ENCODE measurements around the gene ZSCAN9. TPM values are rescaled to one million over a fixed set of nuclear protein-coding genes. Genes with fewer than 3 reads are reported as not detected.
A peak's percentile ranks its signal among the peaks of the same experiment; 100 is the strongest.

The ZSCAN9 gene
- total and polyA plus RNA-seq, 7 donors = 3.9 to 10.4 (median 6.4) TPM

- H3K36me3 ChIP-seq (ENCODE audit: insufficient read depth in 1 of 2, low read depth in 1 of 2) = no peaks in the 10 kb centered on the region
- peak; percentile 86 to 87 for DNase-seq
- peak overlapping the region; percentile 90 for H3K27ac ChIP-seq
- H3K9me3 ChIP-seq = no peaks in the 10 kb centered on the region
- 9 to 11% (median 11%) methylated on average over 50 to 56 of the region's 56 CpGs for WGBS, 3 donors
- peak overlapping the region; percentile 83 for H3K4me3 ChIP-seq
- peaks cover 0 to 29% (median 6%) of the 10 kb centered on the region in 3 donors for H3K27me3 ChIP-seq (ENCODE audit: insufficient read depth in 3 of 3, low read length in 2 of 3)
- intact Hi-C loops (cut with DNase I) = loop anchor here in 1 of 2 donors (5.0 kb wide), 1 partner anchor 34 kb away; the partner anchor contains the start of gene ZKSCAN4
- no peak for TF ChIP-seq CTCF (IDR thresholded peaks at IDR 0.05)
- peaks cover 19% of the 10 kb centered on the region for H3K4me1 ChIP-seq
- peak; percentile 94 to 98 (median 95) for ATAC-seq
These were observed 6.5 kb upstream of the ZSCAN9 start for GRCh38 chr6:28218312-28219248.

GRCh38 chr6:28220257-28221133 is 4.6 kb upstream of the ZSCAN9 start:
- H3K36me3 ChIP-seq (ENCODE audit: insufficient read depth in 1 of 2, low read depth in 1 of 2) = no peaks in the 10 kb centered on the region
- ATAC-seq = no peak
- H3K4me3 ChIP-seq = no peak overlapping the region
- peaks cover 0 to 9% (median 1%) of the 10 kb centered on the region in 3 donors for H3K27me3 ChIP-seq (ENCODE audit: insufficient read depth in 3 of 3, low read length in 2 of 3)
- no peak overlapping the region for H3K27ac ChIP-seq
- TF ChIP-seq CTCF (IDR thresholded peaks at IDR 0.05) = no peak
- H3K4me1 ChIP-seq = peaks cover 19% of the 10 kb centered on the region
- WGBS, 3 donors = 33 to 42% (median 41%) methylated on average over 6 of the region's 6 CpGs
- no peak for DNase-seq
- no peaks in the 10 kb centered on the region for H3K9me3 ChIP-seq
- intact Hi-C loops (cut with DNase I) = loop anchor here in 1 of 2 donors (10.0 kb wide), 1 partner anchor 134 kb away; no protein-coding TSS in a partner anchor

GRCh38 chr6:28224131-28225055 is 682 bp upstream of the ZSCAN9 start:
- WGBS, 3 donors = 57 to 60% (median 57%) methylated on average over 9 of the region's 9 CpGs
- no peak for TF ChIP-seq CTCF (IDR thresholded peaks at IDR 0.05)
- Histone ChIP-seq H3K4me1 (peaks cover 10% of the 10 kb centered on the region), H3K4me3 (peak overlapping the region; percentile 84), H3K27me3 (ENCODE audit: insufficient read depth in 3 of 3, low read length in 2 of 3) (peaks cover 0 to 9% (median 1%) of the 10 kb centered on the region in 3 donors), H3K27ac (peak overlapping the region; percentile 62), H3K36me3 (ENCODE audit: insufficient read depth in 1 of 2, low read depth in 1 of 2) (peaks cover 8 to 30% of the 10 kb centered on the region in 2 donors), H3K9me3 (no peaks in the 10 kb centered on the region)
- ATAC-seq = peak in 2 of 4 donors; percentile 4 to 7
- intact Hi-C loops (cut with DNase I) = loop anchor here (5.0 to 10.0 kb wide), 2 partner anchors 82 to 130 kb away; partner anchors contain the start of gene ZKSCAN8 (in 2 of the 2)
- DNase-seq = no peak

- no peaks in the 10 kb centered on the region for H3K9me3 ChIP-seq
- H3K4me3 ChIP-seq = peak overlapping the region; percentile 84
- 90 to 91% (median 91%) methylated on average over 2 of the region's 2 CpGs for WGBS, 3 donors
- H3K27me3 ChIP-seq (ENCODE audit: insufficient read depth in 3 of 3, low read length in 2 of 3) = peaks cover 0 to 9% (median 1%) of the 10 kb centered on the region in 3 donors
- ATAC-seq (no peak), DNase-seq (no peak)
- peaks cover 10% of the 10 kb centered on the region for H3K4me1 ChIP-seq
- H3K36me3 ChIP-seq (ENCODE audit: insufficient read depth in 1 of 2, low read depth in 1 of 2) = peaks cover 8 to 50% of the 10 kb centered on the region in 2 donors
- intact Hi-C loops (cut with DNase I) = loop anchor here (2.0 to 10.0 kb wide), 3 partner anchors 24 to 128 kb away; partner anchors contain the start of gene ZKSCAN8 (in 2 of the 2)
- no peak for TF ChIP-seq CTCF (IDR thresholded peaks at IDR 0.05)
- no peak overlapping the region for H3K27ac ChIP-seq
These were observed 1.4 kb downstream of the ZSCAN9 start for GRCh38 chr6:28226460-28226859.
